ENCODE data around the gene TMTC4.

GRCh38 chr13:100597253-100597652 is 77.3 kb downstream of the TMTC4 start:
- no peak for TF ChIP-seq CREB1 (IDR thresholded peaks at IDR 0.05; ENCODE audit: low read depth)
- no peak for TF ChIP-seq RAD21 (IDR thresholded peaks at IDR 0.05; ENCODE audit: low read depth)
- no peak for TF ChIP-seq FOXM1 (IDR thresholded peaks at IDR 0.05; ENCODE audit: borderline replicate concordance, low read depth)
- TF ChIP-seq ZBTB7A (IDR thresholded peaks at IDR 0.05; ENCODE audit: low read depth), result no peak
- no peak for TF ChIP-seq TAF1 (IDR thresholded peaks at IDR 0.05; ENCODE audit: low read depth)
- TF ChIP-seq TCF12 (IDR thresholded peaks at IDR 0.05; ENCODE audit: low read depth), result no peak
- TF ChIP-seq CEBPB (IDR thresholded peaks at IDR 0.05), result no peak
- no peak for TF ChIP-seq EGR1 (IDR thresholded peaks at IDR 0.05)
- no peak for TF ChIP-seq NFIC (IDR thresholded peaks at IDR 0.05)
- no peak for TF ChIP-seq YY1 (IDR thresholded peaks at IDR 0.05; ENCODE audit: low read depth)
